HepG2 (cell line): ENCODE measurements around the gene BCDIN3D. TPM values are rescaled to one million over a fixed set of nuclear protein-coding genes. Genes with fewer than 3 reads are reported as not detected.

ENCODE experiments used
- ATAC-seq: fragments of 200-7000 bp; cut with Tn5 transposase; 3 replicates; pipeline ENCODE4 v1.9.1; 2020; ENCODE audit warnings: mild to moderate bottlenecking, moderate library complexity
- BruUV-seq: library from RNA; stranded (reverse); fragments of 400-500 nt; replicated peaks from 2 replicates; lab custom pipeline; 2021; lab: Mats Ljungman, UMichigan
- CTCF ChIA-PET: fragments of 300-600 bp; formaldehyde crosslinking; extraction: SDS; loops from one replicate; lab custom pipeline; 2021; ENCODE audit warnings: low total read pairs, inconsistent platforms, low intra/inter-chr PET ratio; lab: Yijun Ruan, JAX
- POLR2A ChIA-PET: fragments of 350-600 bp; sonication (Branson Sonifier 250); formaldehyde crosslinking; loops from one replicate; lab custom pipeline; 2020; ENCODE audit warnings: antibody characterized with exemption, inconsistent platforms; lab: Yijun Ruan, JAX
- DNase-seq: peaks from one replicate; pipeline ENCODE4 v3.0.0-alpha.2; 2015; ENCODE audit warnings: low spot score
- FAIRE-seq: peaks from 3 replicates; lab custom pipeline; 2011; peaks lifted over from hg19 to GRCh38; lab: Jason Lieb, UNC
- H2AFZ ChIP-seq: one replicate; pipeline ENCODE4 v1.6.1; 2011; ENCODE audit warnings: low read length, inconsistent platforms
- H3K27ac ChIP-seq: fragments of 300-600 bp; 3 replicates; pipeline ENCODE4 v1.8.0; 2011; ENCODE audit warnings: mixed run types, mild to moderate bottlenecking, mixed read lengths, low read length, inconsistent platforms; ENCODE audit not compliant: insufficient read depth; ENCODE audit errors: extremely low read length
- H3K27me3 ChIP-seq, 2 experiments: fragments of 200-600 bp in 1 of 2; 2 replicates in 1 of 2; 3 replicates in 1 of 2; pipeline versions ENCODE4 v1.6.0 to v1.8.0; 2011; ENCODE audit warnings: low read length in 2 of 2, mild to moderate bottlenecking in 2 of 2, moderate library complexity in 2 of 2, inconsistent platforms in 1 of 2; ENCODE audit not compliant: insufficient read depth in 2 of 2, control insufficient read depth in 1 of 2
- H3K36me3 ChIP-seq, 2 experiments: fragments of 200-600 bp in 1 of 2; replicated peaks in 1 of 2; 2 replicates in 1 of 2; 3 replicates in 1 of 2; pipeline versions ENCODE4 v1.5.1 to v1.8.0; 2011; ENCODE audit warnings: low read length in 2 of 2, inconsistent platforms in 1 of 2; ENCODE audit not compliant: insufficient read depth in 2 of 2, control insufficient read depth in 1 of 2
- H3K4me1 ChIP-seq: 2 replicates; pipeline ENCODE4 v1.5.1; 2012; ENCODE audit warnings: low read length, inconsistent platforms; ENCODE audit not compliant: insufficient read depth
- H3K4me2 ChIP-seq: 2 replicates; pipeline ENCODE4 v1.6.0; 2011; ENCODE audit warnings: low read depth, low read length, inconsistent platforms
- H3K4me3 ChIP-seq, 3 experiments: fragments of 200-600 bp in 1 of 3; sonication (generic), shearing (Covaris generic) in 1 of 3; replicated peaks in 1 of 3; 2 replicates each; pipeline ENCODE4 v1.5.1; 2011 to 2016; ENCODE audit warnings: low read length in 3 of 3, inconsistent platforms in 2 of 3, low read depth in 2 of 3, mild to moderate bottlenecking in 2 of 3, control low read depth in 1 of 3, mixed read lengths in 1 of 3; ENCODE audit not compliant: insufficient read depth in 1 of 3
- H3K79me2 ChIP-seq: one replicate; pipeline ENCODE4 v1.6.1; 2011; ENCODE audit warnings: low read length, inconsistent platforms; ENCODE audit not compliant: insufficient read depth
- H3K9ac ChIP-seq: 2 replicates; pipeline ENCODE4 v1.6.0; 2011; ENCODE audit warnings: mild to moderate bottlenecking, low read depth, low read length, inconsistent platforms; ENCODE audit not compliant: insufficient read depth
- H3K9me3 ChIP-seq: 2 replicates; pipeline ENCODE4 v1.5.1; 2012; ENCODE audit warnings: mild to moderate bottlenecking, low read length
- H4K20me1 ChIP-seq: 2 replicates; pipeline ENCODE4 v1.6.0; 2011; ENCODE audit warnings: inconsistent platforms, mild to moderate bottlenecking, low read length, moderate library complexity; ENCODE audit not compliant: insufficient read depth
- HOXA3 ChIP-seq: sonication (generic); formaldehyde crosslinking; IDR thresholded peaks from 2 replicates; pipeline ENCODE4 v1.5.0; 2020; ENCODE audit warnings: missing genetic modification reagents
- KIAA2018 ChIP-seq: sonication (generic); formaldehyde crosslinking; IDR thresholded peaks from 2 replicates; pipeline ENCODE4 v1.5.0; 2020; ENCODE audit warnings: mild to moderate bottlenecking, missing genetic modification reagents, borderline replicate concordance
- NFIB ChIP-seq: sonication (generic); formaldehyde crosslinking; IDR thresholded peaks from 2 replicates; pipeline ENCODE4 v1.9.0; 2021; ENCODE audit warnings: missing genetic modification reagents, mild to moderate bottlenecking, borderline replicate concordance
- ZMYM4 ChIP-seq: sonication (generic); formaldehyde crosslinking; IDR thresholded peaks from 2 replicates; pipeline ENCODE4 v1.8.1; 2023; ENCODE audit warnings: mild to moderate bottlenecking, missing genetic modification reagents
- WGBS: methylation state at CpG from one replicate; pipeline ENCODE4 v1.1.6; 2017; ENCODE audit warnings: low lambda C conversion rate; 5-methylcytosine and 5-hydroxymethylcytosine counted together
- in situ Hi-C: cut with HindIII; loops from 2 replicates; pipeline ENCODE4 v1.10.0; 2017; ENCODE audit warnings: low pct_unique_long_range_greater_than_20kb; ENCODE audit not compliant: extremely low pct_ligation_motif_present
- intact Hi-C: fragments of 100-400 bp; cut with micrococcal nuclease; formaldehyde crosslinking; loops from one replicate; pipeline ENCODE4 v1.10.0; 2022; ENCODE audit not compliant: unreplicated experiment
- polyA plus RNA-seq, 8 experiments: library from polyadenylated mRNA; depleted of rRNA in 3 of 8; stranded (reverse) in 7 of 8; unstranded in 1 of 8; fragments of >200 nt; fragmentation: Illumina TruSeq in 4 of 8; extraction: Trizol in 4 of 8; gene quantifications; 2 replicates each; pipeline versions ENCODE4 v1.2.1 to v1.2.3, GENCODE V29; 2011 to 2016; ENCODE audit warnings: low read depth in 4 of 8, missing spikeins in 1 of 8, mixed read lengths in 1 of 8; ENCODE audit not compliant: insufficient read depth in 1 of 8
- total RNA-seq, 5 experiments: library from RNA; depleted of rRNA; stranded (reverse); fragments of >200 nt; fragmentation: Illumina TruSeq; extraction: Trizol; gene quantifications; 2 replicates each; pipeline ENCODE4 v1.2.3, GENCODE V29; 2016; ENCODE audit warnings: low read depth in 1 of 5

The BCDIN3D gene
- total and polyA plus RNA-seq, 2 of the 13 experiments (the other 11 are each of a cell fraction or from before 2014, with no cell fraction given): 2.2 to 2.5 TPM

DNA sequence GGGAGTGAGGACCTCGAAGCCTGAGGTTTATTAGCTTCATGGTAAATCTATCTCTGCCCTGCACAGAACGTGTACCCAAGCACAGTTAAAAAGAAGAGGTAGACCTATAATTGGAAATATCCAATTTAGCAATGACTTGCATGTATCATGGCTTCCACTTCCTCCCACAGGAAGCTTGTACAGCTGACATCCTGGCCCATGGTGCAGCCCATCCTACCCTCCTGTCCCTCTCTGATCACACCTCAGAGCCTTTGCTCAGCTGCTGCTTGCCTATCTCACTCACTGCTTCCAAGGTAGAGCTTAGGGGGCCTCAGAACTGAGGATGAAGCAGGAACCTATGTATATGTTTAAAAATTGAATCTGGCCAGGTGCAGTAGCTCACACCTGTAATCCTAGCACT is 4.3 kb upstream of the BCDIN3D start:
- Histone ChIP-seq H3K9ac (no peak overlapping the region), H3K4me1 (peaks cover 9% of the 10 kb centered on the region), H3K4me2 (no peak overlapping the region), H3K36me3 (no peaks in the 10 kb centered on the region), H3K27me3 (peaks cover 2 to 13% of the 10 kb centered on the region in 2 experiments; a peak in 2 of 5 replicates), H2AFZ (no peak overlapping the region), H4K20me1 (no peaks in the 10 kb centered on the region), H3K79me2 (peaks cover 1% of the 10 kb centered on the region), H3K9me3 (no peaks in the 10 kb centered on the region), H3K27ac (no peak overlapping the region), H3K4me3 (no peak overlapping the region)
- ATAC-seq: no peak
- DNase-seq: no peak
- in situ Hi-C loops: no loop called here
- intact Hi-C loops: no loop called here
- ChIA-PET CTCF (no interaction called here), POLR2A (no interaction called here)
- no TSS peak for BruUV-seq
- FAIRE-seq: no peak
- TF ChIP-seq ZMYM4 (CRISPR knock-in tag) (no peak), NFIB (no peak), KIAA2018 (CRISPR knock-in tag) (no peak), HOXA3 (no peak)
- 7% methylated on average over 2 of the region's 2 CpGs for WGBS
